Measurements from ENCODE around the gene TMEM42. TPM values are rescaled to one million over a fixed set of nuclear protein-coding genes. Genes with fewer than 3 reads are reported as not detected.

TMEM42 gene
- total and polyA plus RNA-seq, 2 of the 8 experiments (the other 6 are each of a cell fraction or from before 2014, with no cell fraction given), result 11.2 to 41.4 TPM

DNA sequence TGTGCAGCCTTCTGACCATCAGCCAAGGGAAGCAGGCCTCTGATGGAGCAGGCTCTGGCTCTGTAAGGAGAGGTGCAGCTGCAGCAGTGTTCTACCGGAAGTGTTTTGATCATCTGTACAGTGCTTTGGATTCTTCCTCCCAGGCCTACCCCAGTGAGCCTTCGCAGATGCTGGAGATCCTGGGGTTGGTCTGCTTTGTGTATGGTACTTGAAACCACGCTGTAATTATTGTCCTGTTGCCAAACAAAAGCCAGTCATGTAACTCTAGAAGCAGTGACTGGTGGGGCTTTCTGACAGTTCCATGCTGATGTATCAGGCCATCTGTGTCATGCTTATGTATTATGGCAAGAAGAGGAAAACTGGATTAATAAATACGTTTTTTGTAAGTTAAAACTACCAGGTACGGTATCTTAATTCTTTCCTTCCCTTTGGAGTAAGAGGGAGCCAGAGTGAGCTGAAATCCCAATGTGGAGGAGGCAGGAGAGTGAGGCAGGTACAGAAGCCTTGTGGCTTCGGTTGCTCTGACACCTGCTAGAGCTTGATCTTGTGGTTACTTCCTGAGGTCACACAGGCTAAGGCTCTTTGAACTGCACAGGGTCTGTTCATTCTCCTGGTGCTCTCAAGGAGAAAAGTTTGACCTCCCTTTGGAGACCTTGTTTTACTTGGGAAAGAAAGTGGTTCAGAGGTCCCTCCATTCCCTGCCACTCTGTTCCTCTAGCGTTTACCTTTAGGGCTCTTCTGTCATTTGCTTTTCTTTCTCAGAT, 3.7 kb downstream of the TMEM42 start (continued):
- no peak for TF ChIP-seq CHD7 (IDR thresholded peaks at IDR 0.05; ENCODE audit: insufficient replicate concordance, low read length)

All from H1 (cell line).